ENCODE data around the gene PRAMEF1.
"Not testable (repeated sequence)": the region's sequence is repeated elsewhere in the genome, so short reads cannot be mapped to it uniquely, and the experiment has no call there.

DNA sequence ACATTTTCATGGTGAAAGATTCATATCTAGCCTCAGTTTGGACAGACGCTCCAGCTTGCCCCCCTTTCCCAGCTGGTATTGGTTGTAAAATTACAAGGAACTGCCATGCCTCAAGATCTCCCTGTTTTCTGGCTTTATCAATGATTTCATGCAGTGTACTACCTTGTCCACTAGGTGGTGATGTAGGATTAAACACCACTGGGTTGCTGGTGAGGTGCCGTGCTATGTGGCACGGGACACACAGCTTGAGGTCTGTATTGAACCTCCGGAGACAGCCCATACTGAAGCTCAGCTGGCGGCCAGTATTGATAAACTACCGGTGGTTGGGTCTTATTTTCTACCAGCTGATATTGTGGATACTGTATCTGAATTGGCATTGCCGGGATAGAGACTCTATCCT, 7.4 kb upstream of the PRAMEF1 start:
- TF ChIP-seq CTCF (conservative IDR thresholded peaks at IDR 0.05; ENCODE audit: low read depth, low read length); USF2 (IDR thresholded peaks at IDR 0.05; ENCODE audit: low read depth, low read length); POLR2A (IDR thresholded peaks at IDR 0.05; ENCODE audit: low read depth, low read length); MAFK (IDR thresholded peaks at IDR 0.05; ENCODE audit: low read depth, low read length); SMC3 (IDR thresholded peaks at IDR 0.05; ENCODE audit: low read depth, low read length); CEBPB (IDR thresholded peaks at IDR 0.05; ENCODE audit: low read depth, low read length); FOS (IDR thresholded peaks at IDR 0.05; ENCODE audit: low read depth, low read length); MAZ (IDR thresholded peaks at IDR 0.05; ENCODE audit: borderline replicate concordance, low read depth, low read length): not testable (repeated sequence)

Data from IMR-90 (cell line).